ENCODE results near the gene VAV3. TPM values are rescaled to one million over a fixed set of nuclear protein-coding genes. Genes with fewer than 3 reads are reported as not detected.

Gene VAV3
- total and polyA plus RNA-seq, 12 donors: 1.1 to 8.5 (median 4.1) TPM

GRCh38 chr1:107534632-107535031, 430.3 kb downstream of the VAV3 start:
- Histone ChIP-seq H3K27me3 (no peaks in the 10 kb centered on the region), H3K4me1 (replicated peaks in 1 of 2) (no peaks in the 10 kb centered on the region), H3K36me3 (replicated peaks in 1 of 2) (no peaks in the 10 kb centered on the region), H3K4me3 (no peak overlapping the region), H3K9me3 (replicated peaks in 1 of 3) (no peaks in the 10 kb centered on the region), H3K27ac (no peak overlapping the region)
- WGBS, 4 donors: 74 to 88% (median 83%) methylated on average over 1 of the region's 1 CpG
- DNase-seq: no peak
- intact Hi-C loops (cut with DNase I): no loop called here
- no peak for TF ChIP-seq CTCF (IDR thresholded peaks at IDR 0.05)

GRCh38 chr1:107533436-107533835, 431.5 kb downstream of the VAV3 start:
- 58 to 75% (median 65%) methylated on average over 2 of the region's 2 CpGs for WGBS, 4 donors
- Histone ChIP-seq H3K27ac (no peak overlapping the region), H3K36me3 (replicated peaks in 1 of 2) (no peaks in the 10 kb centered on the region), H3K9me3 (replicated peaks in 1 of 3) (no peaks in the 10 kb centered on the region), H3K4me1 (replicated peaks in 1 of 2) (no peaks in the 10 kb centered on the region), H3K4me3 (no peak overlapping the region), H3K27me3 (no peaks in the 10 kb centered on the region)
- no peak for DNase-seq
- no peak for TF ChIP-seq CTCF (IDR thresholded peaks at IDR 0.05)
- TF ChIP-seq POLR2A (IDR thresholded peaks at IDR 0.05): no peak
- intact Hi-C loops (cut with DNase I): no loop called here

- no peaks in the 10 kb centered on the region for H3K36me3 ChIP-seq (replicated peaks in 1 of 2)
- no peak for DNase-seq
- no peaks in the 10 kb centered on the region for H3K9me3 ChIP-seq (replicated peaks in 1 of 3)
- WGBS, 4 donors: 44 to 67% (median 54%) methylated on average over 1 to 5 of the region's 5 CpGs
- TF ChIP-seq POLR2A (IDR thresholded peaks at IDR 0.05) (no peak), CTCF (IDR thresholded peaks at IDR 0.05) (no peak)
- H3K27ac ChIP-seq: no peak overlapping the region
- no peaks in the 10 kb centered on the region for H3K4me1 ChIP-seq (replicated peaks in 1 of 2)
- no peaks in the 10 kb centered on the region for H3K27me3 ChIP-seq
- intact Hi-C loops (cut with DNase I): no loop called here
- H3K4me3 ChIP-seq: no peak overlapping the region
Observed at GRCh38 chr1:107532318-107532717, 432.7 kb downstream of the VAV3 start.

GRCh38 chr1:107531065-107531908, 433.7 kb downstream of the VAV3 start:
- H3K27ac ChIP-seq: no peak overlapping the region

More at GRCh38 chr1:107531065-107531908, 433.7 kb downstream of the VAV3 start:
- H3K9me3 ChIP-seq (replicated peaks in 1 of 3): no peaks in the 10 kb centered on the region
- H3K27me3 ChIP-seq: no peaks in the 10 kb centered on the region
- no peak for DNase-seq
- no peaks in the 10 kb centered on the region for H3K4me1 ChIP-seq (replicated peaks in 1 of 2)
- intact Hi-C loops (cut with DNase I): no loop called here
- WGBS, 4 donors: 77 to 83% (median 80%) methylated on average over 12 of the region's 12 CpGs
- TF ChIP-seq POLR2A (IDR thresholded peaks at IDR 0.05) (no peak), CTCF (IDR thresholded peaks at IDR 0.05) (no peak)
- H3K4me3 ChIP-seq: no peak overlapping the region
- H3K36me3 ChIP-seq (replicated peaks in 1 of 2): no peaks in the 10 kb centered on the region

All from adrenal gland (tissue), 12 donors.